Placental epithelial cell (primary cell): ENCODE results near the gene AQP1. TPM values are rescaled to one million over a fixed set of nuclear protein-coding genes. Genes with fewer than 3 reads are reported as not detected.

Source experiments
- total RNA-seq: library from RNA; depleted of rRNA; stranded (reverse); fragments of >200 nt; gene quantifications from 2 replicates; pipeline ENCODE4 v1.2.3, GENCODE V29; 2012

Gene AQP1
- 0.39 and 1.5 TPM in 2 replicates for total RNA-seq

DNA sequence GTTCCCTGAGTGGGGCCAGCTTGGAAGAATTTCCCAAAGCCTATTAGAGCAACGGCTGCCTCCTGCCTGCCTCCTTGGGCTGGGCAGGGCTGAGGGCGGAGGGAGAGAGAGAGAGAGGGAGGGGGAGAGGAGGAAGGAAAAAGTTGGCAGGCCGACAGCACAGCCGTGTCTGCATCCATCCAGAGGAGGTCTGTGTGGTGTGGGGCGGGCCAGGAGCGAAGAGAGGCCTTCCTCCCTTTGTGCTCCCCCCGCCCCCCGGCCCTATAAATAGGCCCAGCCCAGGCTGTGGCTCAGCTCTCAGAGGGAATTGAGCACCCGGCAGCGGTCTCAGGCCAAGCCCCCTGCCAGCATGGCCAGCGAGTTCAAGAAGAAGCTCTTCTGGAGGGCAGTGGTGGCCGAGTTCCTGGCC is at the start of gene AQP1:
Gene AQP1, plus strand, starts transcription at position 293 of the 409 bp plus-strand sequence. Its CDS starts 57 bp downstream, at position 350.

DNA sequence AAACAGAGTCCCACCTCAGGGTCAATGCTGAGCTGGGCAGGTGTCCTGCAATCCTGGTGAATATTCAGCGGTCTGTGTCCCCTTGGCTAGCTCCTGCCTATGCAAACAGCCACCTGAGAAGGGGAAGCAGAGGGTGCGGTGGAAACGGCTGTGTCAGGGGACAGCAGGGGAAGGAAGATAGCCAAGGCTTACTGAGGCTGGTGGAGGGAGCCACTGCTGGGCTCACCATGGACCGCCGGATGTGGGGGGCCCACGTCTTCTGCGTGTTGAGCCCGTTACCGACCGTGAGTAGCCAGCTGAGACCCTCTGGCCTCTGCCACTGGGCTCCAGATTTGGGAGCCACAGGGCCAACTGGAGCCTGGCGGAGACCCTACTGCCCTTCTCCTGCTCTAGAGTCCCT is 52.2 kb downstream of the AQP1 start, which contains the start of gene GHRHR:
Gene GHRHR, plus strand, starts transcription at position 112 of the 400 bp plus-strand sequence. Its CDS starts 116 bp downstream, at position 228.

Other genes with a start within 250 kb of the AQP1 start
- gene CRHR2, start 229.4 kb upstream of the AQP1 start, total RNA-seq: not detected in 2 replicates
- gene INMT, start 159.7 kb upstream of the AQP1 start, total RNA-seq: not detected in 2 replicates
- 4.0 and 4.7 TPM in 2 replicates for gene MINDY4, start 140.4 kb upstream of the AQP1 start, total RNA-seq
- gene GHRHR, start 52.1 kb downstream of the AQP1 start, total RNA-seq: 2.0 TPM in 1 of 2 replicates, not detected in the other
- not detected in 2 replicates for gene ADCYAP1R1, start 140.5 kb downstream of the AQP1 start, total RNA-seq